GM23248 (cell line): Measurements from ENCODE around the gene TMX1.

Source experiments
- EZH2 ChIP-seq: fragments of 200-600 bp; sonication (generic); IDR thresholded peaks from 2 replicates; pipeline ENCODE4 v1.6.1; 2018; ENCODE audit warnings: antibody characterized with exemption, mild to moderate bottlenecking; ENCODE audit not compliant: insufficient read depth, poor library complexity, severe bottlenecking
- EZH2phosphoT487 ChIP-seq: fragments of 200-600 bp; sonication (generic); IDR thresholded peaks from 2 replicates; pipeline ENCODE4 v1.6.1; 2018; ENCODE audit warnings: antibody characterized with exemption, moderate library complexity, mild to moderate bottlenecking, low read depth; ENCODE audit not compliant: insufficient read depth

DNA sequence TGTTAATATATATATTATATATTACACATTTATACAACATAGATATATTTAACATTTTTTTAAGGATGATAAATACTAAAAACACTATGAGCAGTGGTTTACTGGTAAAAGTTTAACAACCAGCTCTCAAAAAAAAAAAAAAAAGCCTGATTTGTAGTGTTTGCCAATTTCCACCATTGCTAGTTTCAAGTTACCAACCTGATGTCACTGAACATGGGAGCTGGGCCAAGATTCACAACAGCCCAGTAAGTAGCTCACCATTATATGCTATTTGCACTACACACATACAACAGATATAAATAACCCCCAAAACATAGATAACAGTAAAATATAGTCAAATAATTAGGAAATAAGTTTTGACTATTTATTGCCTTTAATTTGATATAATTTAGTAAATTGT is 28.9 kb upstream of the TMX1 start:
- TF ChIP-seq EZH2 (no peak), EZH2phosphoT487 (no peak)
